ENCODE measurements around the gene PAF1.
"Not testable (repeated sequence)": the region's sequence is repeated elsewhere in the genome, so short reads cannot be mapped to it uniquely, and the experiment has no call there.

The PAF1 gene

DNA sequence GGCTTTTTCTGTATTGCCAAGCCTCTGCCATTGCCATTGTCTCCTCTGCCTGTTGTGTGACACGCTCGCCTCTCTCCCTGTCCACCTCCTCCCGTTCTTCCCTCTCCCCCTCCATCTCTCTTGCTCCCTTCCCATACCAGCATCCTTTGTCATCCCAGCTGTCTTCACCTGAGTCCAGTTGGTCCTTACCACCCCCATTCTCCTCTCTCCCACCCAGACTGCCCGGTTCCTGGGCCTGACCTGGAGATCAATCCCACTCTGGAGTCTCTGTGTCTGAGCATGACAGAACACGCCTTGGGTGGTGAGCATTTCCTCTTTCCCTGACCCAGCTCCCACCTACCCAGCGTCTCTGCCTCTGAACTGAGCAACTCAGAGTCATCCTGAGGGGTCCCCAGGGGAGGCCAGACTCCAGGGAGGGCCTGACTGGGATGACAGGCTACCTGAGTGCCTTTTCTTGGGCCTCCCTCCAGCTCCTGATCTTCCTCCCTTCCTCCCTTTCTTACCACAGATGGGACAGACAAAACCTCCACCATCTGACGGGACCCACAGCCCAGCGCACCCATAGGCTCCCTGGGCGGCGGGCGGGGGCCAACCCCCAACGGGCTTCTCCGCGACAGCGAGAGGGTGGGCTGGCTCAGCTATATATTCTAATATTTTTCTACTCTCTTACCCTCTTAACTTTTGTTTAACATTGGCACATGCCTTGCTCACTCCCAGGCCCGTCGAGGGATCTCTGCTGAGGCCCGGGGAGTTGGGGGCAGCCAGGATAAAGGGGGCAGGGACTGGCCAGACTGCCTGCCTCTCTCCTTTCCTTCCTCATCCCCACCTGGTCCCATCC, 7.7 kb downstream of the PAF1 start:
- no peak for DNase-seq (ENCODE audit: low read depth in 2 of 2)

DNA sequence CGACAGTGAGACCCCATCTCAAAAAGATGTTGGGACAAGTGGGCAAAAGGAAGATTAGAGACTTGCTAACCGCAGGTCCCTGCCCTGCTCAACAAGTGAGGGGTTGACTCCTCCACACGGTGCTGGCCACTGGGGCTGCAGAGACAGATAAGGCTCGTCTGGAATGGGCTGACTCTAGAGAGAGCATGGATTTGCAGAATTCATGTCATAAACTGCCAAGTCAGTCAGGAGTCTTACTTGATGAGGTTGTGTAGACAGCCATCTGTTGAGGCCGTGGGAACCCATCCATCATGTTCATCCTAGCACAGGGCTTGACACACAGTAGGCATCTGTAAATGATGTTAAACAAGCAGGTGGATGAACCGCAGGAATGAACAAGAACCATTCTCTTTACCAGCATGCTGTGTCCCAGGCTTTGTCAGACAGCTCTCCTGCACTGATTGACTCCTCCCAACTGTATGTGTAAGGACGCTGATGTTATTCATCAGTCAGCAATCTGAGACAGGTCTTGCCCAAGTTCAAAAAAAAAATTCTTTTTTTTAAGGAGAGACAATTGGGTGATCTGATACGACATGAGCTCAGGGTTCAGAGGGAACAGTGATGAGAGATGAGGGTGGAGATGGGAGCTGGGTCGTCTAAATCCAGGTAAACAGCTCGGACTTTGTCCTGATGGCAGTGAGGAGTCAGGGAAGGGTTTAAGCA, 8.8 kb downstream of the PAF1 start:
- DNase-seq (ENCODE audit: low read depth in 2 of 2), result no peak

- DNase-seq (ENCODE audit: low read depth in 2 of 2), result no peak
Measured at GRCh38 chr19:39380521-39381502, 10.1 kb downstream of the PAF1 start.

DNA sequence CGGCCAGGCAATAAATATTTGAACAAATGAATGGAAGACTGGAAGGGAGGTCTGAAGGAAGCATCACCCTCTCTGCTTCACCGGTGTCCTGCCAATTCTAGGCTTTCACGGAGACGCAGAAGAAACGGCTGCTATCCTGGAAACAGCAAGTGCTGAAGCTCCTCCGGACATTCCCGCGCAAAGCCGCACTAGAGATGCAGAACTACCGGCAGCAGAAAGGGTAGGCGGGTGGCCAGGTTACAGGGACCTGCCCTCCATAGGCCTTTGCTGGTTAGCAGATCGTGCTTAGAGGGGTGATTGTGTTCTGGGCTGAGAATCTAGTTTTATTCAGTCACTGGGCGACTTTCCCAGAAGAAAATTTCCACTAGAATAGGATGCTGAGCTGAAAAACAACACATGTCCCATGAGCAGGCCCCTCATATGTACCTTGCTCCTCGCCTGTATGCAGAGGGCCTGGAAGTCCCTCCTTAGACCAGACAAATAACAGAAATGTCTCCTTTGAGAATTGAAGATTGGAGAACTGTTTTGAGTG, 11.0 kb downstream of the PAF1 start:
- no peak for DNase-seq (ENCODE audit: low read depth in 2 of 2)

GRCh38 chr19:39379366-39379765, 11.5 kb downstream of the PAF1 start:
- not testable (repeated sequence) for DNase-seq (ENCODE audit: low read depth in 2 of 2)

DNA sequence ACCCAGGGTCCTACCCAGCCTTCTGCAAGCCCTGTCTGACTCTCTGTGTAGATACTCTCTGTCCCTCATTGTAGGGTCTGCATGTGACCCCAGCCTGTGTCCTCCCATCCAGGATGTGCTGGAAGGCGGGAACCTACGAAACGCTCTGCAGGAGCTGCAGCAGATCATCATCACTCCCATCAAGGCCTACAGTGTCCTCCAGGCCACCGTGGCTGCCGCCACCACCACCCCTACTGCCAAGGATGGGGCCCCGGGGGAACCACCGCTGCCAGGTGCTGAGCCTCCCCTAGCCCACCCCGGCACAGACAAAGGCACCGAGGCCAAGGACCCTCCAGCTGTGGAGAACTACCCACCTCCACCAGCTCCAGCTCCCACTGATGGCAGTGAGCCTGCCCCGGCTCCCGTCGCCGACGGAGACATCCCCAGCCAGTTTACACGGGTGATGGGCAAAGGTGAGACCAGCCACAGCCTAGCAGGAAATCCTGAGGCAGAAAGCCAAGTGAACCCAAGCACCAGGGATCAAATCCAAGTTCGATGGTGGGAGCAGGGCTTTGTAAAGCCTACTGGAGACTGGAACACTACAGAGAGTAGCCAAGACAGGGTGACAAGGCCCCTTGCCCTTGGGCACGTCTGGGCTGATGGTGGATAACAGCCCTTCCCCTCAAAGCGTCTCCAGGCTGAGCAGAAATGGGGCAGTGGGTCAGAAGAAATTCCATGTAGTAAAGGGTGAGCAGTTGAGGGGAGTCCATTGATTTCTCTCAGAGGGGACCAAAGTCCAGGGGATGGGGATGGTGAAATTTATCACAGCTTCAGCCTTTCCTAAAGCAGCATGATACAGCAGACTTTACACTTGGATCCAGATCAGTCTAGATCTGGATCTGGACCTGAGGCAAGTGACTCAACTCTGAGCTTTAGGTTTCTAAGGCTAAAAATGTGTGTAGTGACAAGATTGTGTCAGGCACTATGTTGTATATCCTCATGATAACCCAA, 13.2 kb downstream of the PAF1 start:
- DNase-seq (ENCODE audit: low read depth in 2 of 2), result no peak

DNA sequence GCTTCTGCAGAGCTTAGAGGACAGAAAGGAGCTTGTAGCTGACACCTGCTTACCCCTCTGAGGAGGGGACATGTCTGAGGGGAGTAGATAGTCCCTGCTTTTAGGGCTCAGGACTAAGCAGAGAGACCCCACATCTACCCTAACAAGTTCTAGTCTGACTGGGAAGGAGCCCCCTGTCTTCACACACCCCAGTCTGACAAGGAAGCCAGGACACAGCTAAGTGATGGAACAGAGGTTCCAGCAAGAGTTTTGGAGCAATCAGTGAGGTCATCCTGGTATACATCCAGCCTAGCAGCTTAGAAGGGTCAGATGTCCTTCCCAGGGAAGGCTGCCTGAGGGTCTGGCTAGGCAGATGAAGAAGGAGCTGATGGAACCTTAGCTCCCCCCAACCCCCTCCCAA, 15.0 kb downstream of the PAF1 start:
- no peak for DNase-seq (ENCODE audit: low read depth in 2 of 2)

DNA sequence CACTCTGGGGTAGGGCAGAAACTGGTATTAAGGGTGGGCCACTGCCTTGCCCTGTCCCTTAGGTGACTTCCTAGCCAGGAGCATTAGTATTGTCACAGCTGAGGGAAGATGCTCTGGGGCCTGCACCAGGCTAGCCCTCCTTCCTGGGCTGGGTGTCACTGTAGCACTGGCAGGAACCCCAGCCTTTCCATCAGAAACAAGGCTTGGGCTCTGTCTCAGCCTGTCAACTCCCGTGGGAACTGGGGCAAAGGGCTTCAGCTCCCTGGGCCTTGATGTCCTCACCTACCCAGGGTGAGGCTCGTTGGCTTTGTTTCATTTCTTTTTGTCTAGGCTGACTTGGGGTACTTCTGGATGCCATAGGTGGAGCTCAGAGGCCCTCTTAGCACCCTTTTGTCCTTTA, 18.0 kb downstream of the PAF1 start:
- no peak for DNase-seq (ENCODE audit: low read depth in 2 of 2)

DNA sequence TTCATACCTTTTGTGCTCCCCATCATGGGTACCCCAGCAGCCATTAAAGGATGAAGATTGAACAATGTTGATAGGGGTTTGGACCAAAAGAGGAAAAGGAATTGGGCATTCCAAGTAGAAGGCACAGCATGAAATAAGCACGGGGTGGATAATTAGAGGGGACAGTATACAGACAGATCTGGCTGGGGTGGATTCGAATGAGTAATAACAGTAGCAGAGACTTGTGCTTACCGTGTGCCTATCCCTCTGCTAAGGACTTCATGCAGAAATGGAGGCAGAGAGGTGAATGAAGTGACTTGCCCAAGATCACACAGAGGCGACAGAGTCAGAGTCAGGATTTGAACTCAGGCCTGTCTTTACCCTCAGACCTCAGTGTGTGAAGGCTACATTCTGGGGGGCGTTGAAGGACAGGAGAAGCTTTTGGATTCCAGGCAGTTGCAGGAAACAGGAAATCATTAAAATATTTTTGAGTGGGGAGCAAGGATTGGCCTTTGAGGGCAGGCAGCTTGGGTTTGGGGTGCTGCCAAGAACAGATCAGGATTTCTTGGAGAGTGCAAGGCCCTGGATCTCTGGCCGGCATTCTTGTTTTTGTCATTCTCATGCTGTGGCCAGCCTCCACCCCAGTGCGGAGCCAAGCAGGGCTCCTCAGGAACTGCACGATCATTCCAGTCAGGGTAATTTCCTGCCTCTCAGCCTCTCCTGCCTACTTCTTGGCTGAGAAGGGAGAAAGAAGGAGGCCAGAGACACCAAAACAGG, 18.7 kb downstream of the PAF1 start:
- DNase-seq (ENCODE audit: low read depth in 2 of 2), result peak; percentile 92 to 93

- no peak for DNase-seq (ENCODE audit: low read depth in 2 of 2)
Measured at GRCh38 chr19:39370735-39371134, 20.2 kb downstream of the PAF1 start.

GRCh38 chr19:39369200-39369599, 21.7 kb downstream of the PAF1 start:
- no peak for DNase-seq (ENCODE audit: low read depth in 2 of 2)

- DNase-seq (ENCODE audit: low read depth in 2 of 2), result no peak
Measured at GRCh38 chr19:39365531-39365930, 25.4 kb downstream of the PAF1 start.

DNA sequence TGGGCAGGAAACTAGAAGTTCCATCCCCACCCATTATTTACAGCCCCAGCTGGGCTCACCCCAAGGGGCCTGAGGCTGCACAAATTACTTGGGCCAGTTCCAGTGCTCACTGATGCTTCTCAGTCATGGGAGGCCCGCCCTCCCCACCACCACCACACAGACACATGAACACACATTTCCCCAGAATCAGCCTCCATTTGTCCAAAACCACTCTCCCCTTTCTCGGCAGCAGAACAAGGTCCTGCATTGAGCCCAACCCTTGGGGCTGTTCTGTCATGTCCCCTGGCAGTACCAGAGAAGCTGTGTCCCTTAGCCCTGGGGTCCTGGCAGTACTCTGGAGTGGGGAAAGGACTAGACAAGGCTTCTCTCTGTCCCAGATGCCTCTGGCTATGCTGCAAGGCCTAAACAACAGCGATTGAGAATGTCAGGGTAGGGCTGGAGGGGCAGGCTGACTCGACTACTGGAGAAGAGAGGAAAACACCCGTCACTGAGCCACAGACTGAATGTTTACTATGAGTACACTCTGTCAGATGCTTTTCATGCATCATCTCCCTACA, 26.9 kb downstream of the PAF1 start:
- peak in 1 of 2 experiments; percentile 50 for DNase-seq (ENCODE audit: low read depth in 2 of 2)

DNA sequence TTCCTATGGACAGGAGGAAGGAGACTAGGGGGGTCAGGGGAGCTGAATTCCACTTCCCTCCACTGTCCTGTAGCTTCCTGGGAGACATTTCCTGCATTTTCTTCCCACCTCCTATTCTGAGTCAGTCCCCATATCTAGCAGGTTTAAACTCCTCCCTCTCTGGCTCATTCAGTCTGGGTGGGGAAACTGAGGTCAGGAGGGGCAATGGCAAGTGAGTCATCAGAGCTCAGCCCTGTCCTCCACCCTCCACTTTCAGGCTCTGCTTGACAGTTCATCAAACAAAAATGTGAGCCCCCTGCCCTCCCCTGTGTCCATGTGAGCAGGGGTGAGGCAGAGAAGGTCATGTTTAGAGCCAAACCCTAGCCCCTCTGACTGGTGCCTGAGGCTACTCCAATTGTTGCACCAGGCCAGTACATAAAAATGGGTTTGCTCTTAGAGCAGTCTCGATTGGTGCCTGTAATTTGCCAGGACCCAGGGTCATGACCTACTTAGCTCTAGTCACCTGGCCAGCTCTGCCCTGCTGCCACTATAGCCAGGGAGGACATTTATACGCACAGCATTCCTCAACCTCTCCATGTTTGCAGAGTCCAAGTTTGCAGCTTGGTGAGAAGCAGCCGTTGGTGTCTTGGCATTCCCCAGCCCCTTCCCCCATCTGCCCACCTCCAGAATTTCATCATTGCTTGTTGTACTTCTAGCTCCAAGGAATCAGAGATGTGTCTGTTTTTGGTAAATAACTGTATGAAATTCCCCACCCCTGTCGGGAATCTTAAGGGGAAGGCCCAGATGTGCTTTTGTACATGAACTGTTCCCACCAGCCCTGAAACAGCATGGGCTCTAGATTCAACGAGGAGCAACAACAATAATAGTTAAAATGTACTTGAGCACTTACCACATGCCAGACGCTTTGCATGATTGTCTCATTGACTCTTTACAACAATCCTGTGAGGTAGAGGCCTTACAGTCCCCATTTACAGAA, 27.9 kb downstream of the PAF1 start:
- DNase-seq (ENCODE audit: low read depth in 2 of 2), result peak in 1 of 2 experiments; percentile 24

GRCh38 chr19:39360599-39360998, 30.3 kb downstream of the PAF1 start:
- no peak for DNase-seq (ENCODE audit: low read depth in 2 of 2)

DNA sequence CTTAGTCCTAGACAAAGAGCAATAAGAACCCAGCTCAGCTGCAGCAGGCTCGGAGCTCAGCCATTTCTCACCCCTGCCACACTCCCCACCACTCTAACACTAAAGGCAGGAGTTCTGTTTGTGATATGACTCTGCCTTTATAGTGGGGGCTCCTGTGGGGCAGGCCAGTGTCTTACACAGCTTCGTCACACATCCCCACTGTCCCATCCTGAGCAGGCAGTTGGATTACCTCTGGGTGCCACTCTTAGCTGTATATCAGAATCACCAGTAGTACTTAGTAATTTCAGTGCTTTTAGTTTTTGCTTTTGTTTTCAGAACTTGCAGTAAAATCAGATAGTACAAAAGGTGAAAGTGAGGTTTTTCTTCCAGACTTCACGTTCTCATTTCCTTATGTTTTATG, 31.9 kb downstream of the PAF1 start:
- no peak for DNase-seq (ENCODE audit: low read depth in 2 of 2)

DNA sequence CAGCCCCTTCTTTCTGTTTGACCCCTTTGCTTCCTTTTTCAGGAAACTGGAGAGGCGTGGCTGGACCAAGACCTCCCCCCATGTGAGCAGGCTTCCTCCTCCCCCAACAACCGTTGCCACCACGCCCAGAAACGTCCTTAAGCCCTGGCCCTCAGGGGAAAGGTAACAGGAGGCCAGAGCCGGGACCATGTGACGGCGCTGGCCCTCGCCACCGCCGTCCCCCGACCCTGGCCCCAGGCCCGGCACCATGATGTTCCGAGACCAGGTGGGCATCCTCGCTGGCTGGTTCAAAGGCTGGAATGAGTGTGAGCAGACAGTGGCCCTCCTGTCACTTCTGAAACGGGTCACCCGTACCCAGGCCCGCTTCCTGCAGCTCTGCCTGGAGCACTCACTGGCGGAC, 34.3 kb downstream of the PAF1 start:
- no peak for DNase-seq (ENCODE audit: low read depth in 2 of 2)

- no peak for DNase-seq (ENCODE audit: low read depth in 2 of 2)
Measured at GRCh38 chr19:39356073-39356472, 34.8 kb downstream of the PAF1 start.

Data from fibroblast of skin of left biceps (primary cell).